Smooth muscle cell (in vitro differentiated cells): ENCODE measurements around the gene GATA2. TPM values are rescaled to one million over a fixed set of nuclear protein-coding genes. Genes with fewer than 3 reads are reported as not detected.

Experiments
- DNase-seq: peaks from one replicate; lab custom pipeline; 2025; ENCODE audit not compliant: unreplicated experiment; lab: John Stamatoyannopoulos, UW
- H2AFZ ChIP-seq: fragments of 200-600 bp; sonication (generic); 2 replicates; pipeline ENCODE4 v1.6.0; 2016; ENCODE audit warnings: antibody characterized with exemption, low read depth, mild to moderate bottlenecking
- H3F3A ChIP-seq: fragments of 200-600 bp; sonication (generic); 2 replicates; pipeline ENCODE4 v1.6.0; 2017; ENCODE audit warnings: antibody characterized with exemption, low read depth
- H3K27ac ChIP-seq: fragments of 200-600 bp; sonication (generic); 2 replicates; pipeline ENCODE4 v1.5.1; 2016; ENCODE audit warnings: low read depth, mild to moderate bottlenecking
- H3K27me3 ChIP-seq: fragments of 200-600 bp; sonication (generic); 2 replicates; pipeline ENCODE4 v1.6.1; 2016; ENCODE audit warnings: low read depth, mild to moderate bottlenecking
- H3K36me3 ChIP-seq: fragments of 200-600 bp; sonication (generic); 2 replicates; pipeline ENCODE4 v1.5.1; 2016; ENCODE audit warnings: low read depth
- H3K4me1 ChIP-seq: fragments of 200-600 bp; sonication (generic); 2 replicates; pipeline ENCODE4 v1.5.1; 2016; ENCODE audit warnings: low read depth
- H3K4me2 ChIP-seq: fragments of 200-600 bp; sonication (generic); 2 replicates; pipeline ENCODE4 v1.6.0; 2016; ENCODE audit warnings: mild to moderate bottlenecking
- H3K4me3 ChIP-seq: fragments of 200-600 bp; sonication (generic); 2 replicates; pipeline ENCODE4 v1.5.1; 2016; ENCODE audit warnings: mild to moderate bottlenecking
- H3K79me2 ChIP-seq: fragments of 200-600 bp; sonication (generic); 2 replicates; pipeline ENCODE4 v1.6.0; 2016; ENCODE audit warnings: low read depth, mild to moderate bottlenecking
- H3K9ac ChIP-seq: fragments of 200-600 bp; sonication (generic); 2 replicates; pipeline ENCODE4 v1.6.0; 2016; ENCODE audit warnings: low read depth
- H3K9me3 ChIP-seq: fragments of 200-600 bp; sonication (generic); replicated peaks from 2 replicates; pipeline ENCODE4 v1.5.1; 2016; ENCODE audit warnings: low read depth
- H4K20me1 ChIP-seq: fragments of 200-600 bp; sonication (generic); 2 replicates; pipeline ENCODE4 v1.6.0; 2016; ENCODE audit warnings: low read depth
- CTCF ChIP-seq: fragments of 200-600 bp; sonication (generic); IDR thresholded peaks from 2 replicates; pipeline ENCODE4 v1.5.1; 2017; ENCODE audit warnings: borderline replicate concordance, mild to moderate bottlenecking, antibody characterized with exemption; ENCODE audit not compliant: insufficient read depth, poor library complexity, severe bottlenecking
- WGBS: methylation state at CpG from one replicate; pipeline ENCODE4 v1.1.7; 2016; ENCODE audit warnings: low lambda C conversion rate; 5-methylcytosine and 5-hydroxymethylcytosine counted together
- polyA plus RNA-seq: library from polyadenylated mRNA; unstranded; fragments of >200 nt; fragmentation: Nextera tagmentation; extraction: Ambion mirVana; gene quantifications from 2 replicates; pipeline ENCODE4 v1.2.1, GENCODE V29; 2016
- total RNA-seq: library from RNA; depleted of rRNA; stranded (reverse); fragments of >200 nt; gene quantifications from 2 replicates; pipeline ENCODE4 v1.2.3, GENCODE V29; 2014

The GATA2 gene
- total and polyA plus RNA-seq, 2 experiments from 2014 or later, result 5.8 to 6.8 TPM

GRCh38 chr3:128505771-128506170 is 12.8 kb upstream of the GATA2 start:
- no peak overlapping the region for H3K4me2 ChIP-seq
- H3K9me3 ChIP-seq, result no peaks in the 10 kb centered on the region
- H4K20me1 ChIP-seq, result no peaks in the 10 kb centered on the region
- no peak overlapping the region for H3K27ac ChIP-seq
- TF ChIP-seq CTCF, result no peak
- H3K27me3 ChIP-seq, result no peaks in the 10 kb centered on the region
- no peaks in the 10 kb centered on the region for H3K36me3 ChIP-seq
- 94% methylated on average over 3 of the region's 3 CpGs for WGBS
- DNase-seq, result no peak
- H2AFZ ChIP-seq, result no peak overlapping the region
- H3K9ac ChIP-seq, result no peak overlapping the region
- no peaks in the 10 kb centered on the region for H3K4me1 ChIP-seq
- H3K79me2 ChIP-seq, result no peaks in the 10 kb centered on the region
- H3F3A ChIP-seq, result no peaks in the 10 kb centered on the region
- H3K4me3 ChIP-seq, result no peak overlapping the region

DNA sequence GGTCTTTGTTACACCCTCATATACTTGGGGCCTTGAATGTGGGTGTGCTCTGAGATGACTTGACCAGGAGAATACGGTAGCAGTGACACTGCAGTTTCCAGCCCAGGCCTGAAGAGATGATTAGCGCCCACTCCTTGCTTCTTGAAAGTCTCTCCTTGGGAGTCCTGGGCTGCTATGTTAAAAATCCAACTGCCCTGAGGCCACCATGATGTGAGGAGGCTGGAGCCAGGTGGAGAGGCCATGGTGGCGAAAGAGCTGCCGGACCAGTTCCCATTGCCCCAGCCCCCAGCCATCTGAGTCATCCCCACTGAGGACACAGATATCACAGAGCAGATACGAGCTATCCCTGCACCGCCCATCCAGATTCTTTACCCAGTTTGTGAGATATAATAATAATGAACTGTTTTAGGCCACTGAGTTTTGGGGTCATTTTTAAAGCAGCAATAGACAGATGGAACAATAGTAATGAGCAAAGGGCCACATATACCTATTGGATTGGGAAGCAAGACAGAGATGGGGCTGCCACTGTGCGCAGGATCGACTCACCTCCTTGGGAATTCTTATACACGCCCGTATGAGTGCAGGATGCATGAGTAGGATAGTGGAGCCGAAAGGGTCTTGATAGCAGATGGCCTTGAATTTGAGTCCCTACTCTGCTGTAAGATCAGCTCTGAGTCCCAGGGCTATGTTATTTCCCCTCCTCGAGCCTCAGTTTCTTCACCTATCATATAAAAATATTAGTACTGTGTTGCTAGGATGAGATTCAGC is 12.1 kb upstream of the GATA2 start:
- Histone ChIP-seq H3K9me3 (no peaks in the 10 kb centered on the region), H3K4me3 (no peak overlapping the region), H3K4me2 (no peak overlapping the region), H4K20me1 (no peaks in the 10 kb centered on the region), H3K36me3 (no peaks in the 10 kb centered on the region), H3K27me3 (no peaks in the 10 kb centered on the region), H3K4me1 (no peaks in the 10 kb centered on the region), H3F3A (no peaks in the 10 kb centered on the region), H3K27ac (no peak overlapping the region), H3K79me2 (no peaks in the 10 kb centered on the region), H3K9ac (no peak overlapping the region), H2AFZ (no peak overlapping the region)
- TF ChIP-seq CTCF, result no peak
- DNase-seq, result no peak
- WGBS, result 62% methylated on average over 12 of the region's 12 CpGs

DNA sequence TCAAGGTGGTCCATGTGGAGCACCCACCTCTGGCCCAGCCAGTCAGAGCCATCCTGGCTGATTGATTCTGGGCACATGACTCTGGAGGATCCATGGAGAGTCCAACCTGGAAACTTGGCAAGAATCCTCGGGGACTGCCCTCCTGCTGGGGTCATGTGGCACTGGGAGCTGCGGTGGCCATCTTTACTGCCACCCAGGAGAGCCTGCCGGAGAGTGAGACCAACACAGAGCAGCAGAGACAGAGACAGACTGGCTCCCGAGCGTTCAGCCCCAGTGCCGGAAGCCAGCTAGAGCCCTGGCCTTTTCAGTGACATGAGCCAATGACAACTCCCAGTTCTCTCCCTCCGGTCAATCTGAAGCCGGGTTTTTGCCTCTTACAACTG is 11.5 kb upstream of the GATA2 start:
- no peaks in the 10 kb centered on the region for H4K20me1 ChIP-seq
- H2AFZ ChIP-seq, result no peak overlapping the region
- no peaks in the 10 kb centered on the region for H3F3A ChIP-seq
- 94% methylated on average over 8 of the region's 8 CpGs for WGBS
- no peak for TF ChIP-seq CTCF
- H3K4me3 ChIP-seq, result no peak overlapping the region
- H3K79me2 ChIP-seq, result no peaks in the 10 kb centered on the region
- no peak for DNase-seq
- no peak overlapping the region for H3K4me2 ChIP-seq
- no peak overlapping the region for H3K9ac ChIP-seq
- no peaks in the 10 kb centered on the region for H3K36me3 ChIP-seq
- no peaks in the 10 kb centered on the region for H3K9me3 ChIP-seq
- no peak overlapping the region for H3K27ac ChIP-seq
- no peaks in the 10 kb centered on the region for H3K4me1 ChIP-seq
- H3K27me3 ChIP-seq, result no peaks in the 10 kb centered on the region
